SK-N-SH treated with all-trans-retinoic acid at 6 μM for 48 hours (cell line): ENCODE data around the gene MMP8.

Experiments used
- RARB ChIP-seq: fragments of 250-450 bp; sonication (Bioruptor Pico); IDR thresholded peaks from 2 replicates; pipeline ENCODE4 v1.8.0; 2021; ENCODE audit warnings: mild to moderate bottlenecking, moderate library complexity
- SNAI2 ChIP-seq: fragments of 250-450 bp; sonication (Bioruptor Pico); IDR thresholded peaks from 2 replicates; pipeline ENCODE4 v1.5.0; 2020; ENCODE audit warnings: mild to moderate bottlenecking, moderate library complexity
- TCF4 ChIP-seq: fragments of 250-450 bp; sonication (Bioruptor Pico); IDR thresholded peaks from 2 replicates; pipeline ENCODE4 v1.8.0; 2021; ENCODE audit warnings: mild to moderate bottlenecking, moderate library complexity, borderline replicate concordance
- ZFP3 ChIP-seq: fragments of 250-450 bp; sonication (Bioruptor Pico); IDR thresholded peaks from 2 replicates; pipeline ENCODE4 v1.5.0; 2020; ENCODE audit warnings: mild to moderate bottlenecking, moderate library complexity
- ZNF565 ChIP-seq: fragments of 450-650 bp; formaldehyde crosslinking; conservative IDR thresholded peaks from 2 replicates; pipeline ENCODE4 v1.5.0; 2020; ENCODE audit warnings: low read depth, mild to moderate bottlenecking, moderate library complexity
- ZNF70 ChIP-seq: fragments of 450-650 bp; formaldehyde crosslinking; IDR thresholded peaks from 2 replicates; pipeline ENCODE4 v1.5.0; 2020; ENCODE audit warnings: mild to moderate bottlenecking, moderate library complexity
- ZNF8 ChIP-seq: fragments of 450-650 bp; formaldehyde crosslinking; IDR thresholded peaks from 2 replicates; pipeline ENCODE4 v1.5.0; 2020; ENCODE audit warnings: mild to moderate bottlenecking, moderate library complexity
- TF ChIP-seq, protein P1 (sequence below): fragments of 250-450 bp; sonication (Bioruptor Pico); IDR thresholded peaks from 2 replicates; pipeline ENCODE4 v1.5.1; 2020; ENCODE audit warnings: low read depth, mild to moderate bottlenecking, moderate library complexity
- TF ChIP-seq, protein P2 (sequence below): fragments of 250-450 bp; sonication (Bioruptor Pico); IDR thresholded peaks from 2 replicates; pipeline ENCODE4 v1.8.0; 2020; ENCODE audit warnings: mild to moderate bottlenecking, moderate library complexity, borderline replicate concordance

DNA sequence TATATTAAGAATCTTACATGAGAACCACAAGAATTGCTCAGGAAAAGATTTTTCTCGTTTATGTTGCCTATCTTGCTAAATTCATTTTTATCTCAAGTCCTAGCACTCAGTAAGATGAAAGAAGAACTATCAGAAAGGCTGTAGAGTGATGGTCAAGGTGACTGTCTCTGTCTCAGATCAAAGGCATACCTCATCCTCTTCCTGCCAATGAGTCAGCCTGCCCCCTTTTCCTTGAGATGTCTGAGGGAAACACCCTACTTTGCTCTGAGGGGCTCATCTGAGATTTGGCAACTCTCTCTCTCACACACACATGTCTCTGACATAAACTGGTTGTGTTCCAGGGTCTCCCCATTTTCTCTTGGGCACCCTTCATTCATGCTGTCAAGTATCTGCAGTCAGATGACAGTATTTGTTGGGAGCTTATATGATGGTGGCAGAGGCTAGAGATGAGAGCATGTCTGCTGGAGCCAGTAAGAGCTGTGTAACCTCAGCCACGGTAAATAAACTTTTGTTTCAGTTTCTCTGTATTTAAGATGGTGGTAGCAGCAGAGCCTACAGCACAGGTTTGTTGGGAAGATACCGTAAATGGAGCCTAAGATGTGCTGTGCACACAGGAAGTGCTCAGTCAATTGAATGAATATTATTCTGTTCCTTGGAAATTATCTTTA lies 20.8 kb downstream of the MMP8 start:
- TF ChIP-seq, protein P1, sequence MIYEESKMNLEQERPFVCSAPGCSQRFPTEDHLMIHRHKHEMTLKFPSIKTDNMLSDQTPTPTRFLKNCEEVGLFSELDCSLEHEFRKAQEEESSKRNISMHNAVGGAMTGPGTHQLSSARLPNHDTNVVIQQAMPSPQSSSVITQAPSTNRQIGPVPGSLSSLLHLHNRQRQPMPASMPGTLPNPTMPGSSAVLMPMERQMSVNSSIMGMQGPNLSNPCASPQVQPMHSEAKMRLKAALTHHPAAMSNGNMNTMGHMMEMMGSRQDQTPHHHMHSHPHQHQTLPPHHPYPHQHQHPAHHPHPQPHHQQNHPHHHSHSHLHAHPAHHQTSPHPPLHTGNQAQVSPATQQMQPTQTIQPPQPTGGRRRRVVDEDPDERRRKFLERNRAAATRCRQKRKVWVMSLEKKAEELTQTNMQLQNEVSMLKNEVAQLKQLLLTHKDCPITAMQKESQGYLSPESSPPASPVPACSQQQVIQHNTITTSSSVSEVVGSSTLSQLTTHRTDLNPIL (CRISPR knock-in tag), result no peak
- no peak for TF ChIP-seq RARB (CRISPR knock-in tag)
- no peak for TF ChIP-seq SNAI2
- TF ChIP-seq ZNF565, result no peak
- TF ChIP-seq ZNF70, result no peak
- TF ChIP-seq ZFP3 (CRISPR knock-in tag), result no peak
- TF ChIP-seq TCF4 (CRISPR knock-in tag), result no peak
- TF ChIP-seq ZNF8 (CRISPR knock-in tag), result no peak
- TF ChIP-seq, protein P2, sequence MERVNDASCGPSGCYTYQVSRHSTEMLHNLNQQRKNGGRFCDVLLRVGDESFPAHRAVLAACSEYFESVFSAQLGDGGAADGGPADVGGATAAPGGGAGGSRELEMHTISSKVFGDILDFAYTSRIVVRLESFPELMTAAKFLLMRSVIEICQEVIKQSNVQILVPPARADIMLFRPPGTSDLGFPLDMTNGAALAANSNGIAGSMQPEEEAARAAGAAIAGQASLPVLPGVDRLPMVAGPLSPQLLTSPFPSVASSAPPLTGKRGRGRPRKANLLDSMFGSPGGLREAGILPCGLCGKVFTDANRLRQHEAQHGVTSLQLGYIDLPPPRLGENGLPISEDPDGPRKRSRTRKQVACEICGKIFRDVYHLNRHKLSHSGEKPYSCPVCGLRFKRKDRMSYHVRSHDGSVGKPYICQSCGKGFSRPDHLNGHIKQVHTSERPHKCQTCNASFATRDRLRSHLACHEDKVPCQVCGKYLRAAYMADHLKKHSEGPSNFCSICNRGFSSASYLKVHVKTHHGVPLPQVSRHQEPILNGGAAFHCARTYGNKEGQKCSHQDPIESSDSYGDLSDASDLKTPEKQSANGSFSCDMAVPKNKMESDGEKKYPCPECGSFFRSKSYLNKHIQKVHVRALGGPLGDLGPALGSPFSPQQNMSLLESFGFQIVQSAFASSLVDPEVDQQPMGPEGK (CRISPR knock-in tag), result no peak
